Parathyroid adenoma (tissue), 2 donors: ENCODE measurements around the gene ADSS1.
"Not testable (repeated sequence)": the region's sequence is repeated elsewhere in the genome, so short reads cannot be mapped to it uniquely, and the experiment has no call there.

Experiments used
- H2AFZ ChIP-seq: fragments of 300-600 bp; sonication (generic); one replicate; pipeline ENCODE4 v1.7.0; 2017; ENCODE audit warnings: antibody characterized with exemption, mild to moderate bottlenecking
- H3K27ac ChIP-seq: fragments of 300-600 bp; sonication (generic); one replicate; pipeline ENCODE4 v1.7.0; 2017
- H3K27me3 ChIP-seq: fragments of 300-600 bp; sonication (generic); one replicate; pipeline ENCODE4 v1.7.0; 2017; ENCODE audit warnings: low read length; ENCODE audit not compliant: control insufficient read depth, insufficient read depth
- H3K36me3 ChIP-seq: fragments of 300-600 bp; sonication (generic); one replicate; pipeline ENCODE4 v1.7.0; 2017; ENCODE audit warnings: low read length; ENCODE audit not compliant: control insufficient read depth, insufficient read depth
- H3K4me1 ChIP-seq: fragments of 300-600 bp; sonication (generic); one replicate; pipeline ENCODE4 v1.7.0; 2017; ENCODE audit warnings: control low read depth
- H3K4me2 ChIP-seq: fragments of 300-600 bp; sonication (generic); one replicate; pipeline ENCODE4 v1.7.0; 2017; ENCODE audit warnings: low read length
- H3K4me3 ChIP-seq: fragments of 300-600 bp; sonication (generic); one replicate; pipeline ENCODE4 v1.7.0; 2017; ENCODE audit warnings: low read depth, low read length
- H3K79me2 ChIP-seq: fragments of 300-600 bp; sonication (generic); one replicate; pipeline ENCODE4 v1.7.0; 2017; ENCODE audit warnings: control low read depth
- H3K9ac ChIP-seq: fragments of 300-600 bp; sonication (generic); one replicate; pipeline ENCODE4 v1.7.0; 2017; ENCODE audit warnings: mild to moderate bottlenecking
- H3K9me3 ChIP-seq: fragments of 300-600 bp; sonication (generic); one replicate; pipeline ENCODE4 v1.7.0; 2017; ENCODE audit warnings: low read length; ENCODE audit not compliant: control insufficient read depth
- TF ChIP-seq, protein P1 (sequence below): fragments of 300-600 bp; sonication (generic); IDR thresholded peaks from one replicate; pipeline ENCODE4 v1.7.0; 2017; ENCODE audit warnings: antibody characterized with exemption, mild to moderate bottlenecking
- donor health status: primary hyperparathyroidism.

ADSS1 gene

DNA sequence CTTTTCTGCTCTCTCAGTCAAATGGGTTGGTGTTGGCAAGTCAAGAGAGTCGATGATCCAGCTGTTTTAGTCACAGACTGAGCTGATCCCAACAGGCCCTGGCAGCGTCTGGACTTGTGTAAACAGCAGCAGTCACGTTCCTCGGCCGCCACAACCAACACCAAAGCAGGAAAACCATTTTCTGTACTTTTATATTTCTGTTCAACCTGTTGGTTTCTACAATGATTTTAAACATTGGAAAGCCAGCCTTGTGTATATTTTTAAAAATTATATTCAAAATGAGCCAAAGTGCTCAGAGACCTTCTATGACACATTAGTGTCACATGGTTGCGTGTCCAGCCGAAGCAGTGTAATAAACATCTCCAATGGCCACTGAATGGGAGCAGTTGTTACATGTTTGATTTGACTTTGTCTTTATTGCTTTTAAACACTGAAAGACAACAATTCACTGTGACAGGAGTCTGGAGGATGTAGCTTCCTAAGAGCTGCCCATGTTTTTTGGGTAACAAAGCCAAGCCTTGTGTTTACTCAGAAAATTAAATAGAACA lies 23.0 kb downstream of the ADSS1 start:
- no peaks in the 10 kb centered on the region for H3K9me3 ChIP-seq
- H3K4me3 ChIP-seq = no peak overlapping the region
- no peaks in the 10 kb centered on the region for H3K36me3 ChIP-seq
- H3K79me2 ChIP-seq = no peaks in the 10 kb centered on the region
- no peaks in the 10 kb centered on the region for H3K4me1 ChIP-seq
- H2AFZ ChIP-seq = no peak overlapping the region
- H3K27ac ChIP-seq = no peak overlapping the region
- TF ChIP-seq, protein P1, sequence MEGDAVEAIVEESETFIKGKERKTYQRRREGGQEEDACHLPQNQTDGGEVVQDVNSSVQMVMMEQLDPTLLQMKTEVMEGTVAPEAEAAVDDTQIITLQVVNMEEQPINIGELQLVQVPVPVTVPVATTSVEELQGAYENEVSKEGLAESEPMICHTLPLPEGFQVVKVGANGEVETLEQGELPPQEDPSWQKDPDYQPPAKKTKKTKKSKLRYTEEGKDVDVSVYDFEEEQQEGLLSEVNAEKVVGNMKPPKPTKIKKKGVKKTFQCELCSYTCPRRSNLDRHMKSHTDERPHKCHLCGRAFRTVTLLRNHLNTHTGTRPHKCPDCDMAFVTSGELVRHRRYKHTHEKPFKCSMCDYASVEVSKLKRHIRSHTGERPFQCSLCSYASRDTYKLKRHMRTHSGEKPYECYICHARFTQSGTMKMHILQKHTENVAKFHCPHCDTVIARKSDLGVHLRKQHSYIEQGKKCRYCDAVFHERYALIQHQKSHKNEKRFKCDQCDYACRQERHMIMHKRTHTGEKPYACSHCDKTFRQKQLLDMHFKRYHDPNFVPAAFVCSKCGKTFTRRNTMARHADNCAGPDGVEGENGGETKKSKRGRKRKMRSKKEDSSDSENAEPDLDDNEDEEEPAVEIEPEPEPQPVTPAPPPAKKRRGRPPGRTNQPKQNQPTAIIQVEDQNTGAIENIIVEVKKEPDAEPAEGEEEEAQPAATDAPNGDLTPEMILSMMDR = no peak
- H3K27me3 ChIP-seq = no peaks in the 10 kb centered on the region
- no peak overlapping the region for H3K9ac ChIP-seq
- no peak overlapping the region for H3K4me2 ChIP-seq

DNA sequence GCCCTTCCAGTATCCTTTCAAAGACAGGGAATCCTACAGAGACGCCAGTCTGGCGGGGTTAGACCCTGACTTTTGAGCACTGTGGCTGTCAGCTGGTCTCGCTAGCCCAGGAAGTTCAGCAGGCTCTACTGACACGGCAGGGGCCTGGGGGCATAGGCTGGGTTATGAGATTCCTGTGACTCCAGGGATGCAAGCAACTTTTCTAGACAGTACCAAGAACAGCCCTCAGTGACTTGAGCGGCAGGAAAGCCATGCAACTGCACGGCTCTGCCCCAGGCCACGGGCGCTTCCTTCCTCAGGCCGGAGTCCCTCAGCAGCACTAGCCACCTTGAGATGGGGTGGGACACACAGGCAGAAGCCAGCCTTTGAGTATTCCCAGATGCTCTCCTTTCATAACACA lies 23.8 kb downstream of the ADSS1 start:
- Histone ChIP-seq H3K9me3 (no peaks in the 10 kb centered on the region), H3K79me2 (no peaks in the 10 kb centered on the region), H3K36me3 (no peaks in the 10 kb centered on the region), H3K27me3 (no peaks in the 10 kb centered on the region), H3K4me3 (no peak overlapping the region), H3K27ac (no peak overlapping the region), H3K9ac (no peak overlapping the region), H3K4me1 (no peaks in the 10 kb centered on the region), H3K4me2 (no peak overlapping the region), H2AFZ (no peak overlapping the region)
- TF ChIP-seq, protein P1 = no peak

DNA sequence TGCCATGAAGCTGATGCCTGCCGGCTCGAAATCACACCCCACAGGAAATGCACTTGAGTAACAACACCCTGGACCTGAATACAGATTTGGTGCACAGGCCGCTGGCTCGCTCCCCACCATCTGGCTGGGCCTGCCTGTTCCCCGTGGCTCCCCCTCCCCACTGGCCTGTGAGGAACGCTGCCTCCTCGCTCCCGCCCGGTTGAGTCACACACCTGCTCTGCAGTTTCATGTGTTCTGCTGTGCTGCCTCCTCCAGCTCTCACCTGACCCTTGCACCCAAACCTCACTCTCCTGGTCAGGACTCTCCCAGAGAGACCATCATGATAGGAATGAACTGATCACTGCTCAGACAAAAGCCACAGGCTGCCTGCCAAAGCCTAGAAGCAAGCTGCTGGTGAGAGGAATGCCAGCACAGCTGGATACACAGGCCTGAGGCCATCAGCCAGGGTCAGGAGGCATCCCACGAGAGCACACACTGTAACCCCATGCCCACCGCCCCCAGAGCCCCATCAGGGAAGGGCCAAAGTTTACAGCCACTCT lies 25.2 kb downstream of the ADSS1 start:
- H3K9ac ChIP-seq = no peak overlapping the region
- no peak overlapping the region for H2AFZ ChIP-seq
- H3K4me3 ChIP-seq = no peak overlapping the region
- H3K27ac ChIP-seq = no peak overlapping the region
- TF ChIP-seq, protein P1 = no peak
- no peaks in the 10 kb centered on the region for H3K36me3 ChIP-seq
- H3K4me2 ChIP-seq = no peak overlapping the region
- H3K27me3 ChIP-seq = no peaks in the 10 kb centered on the region
- no peaks in the 10 kb centered on the region for H3K9me3 ChIP-seq
- H3K79me2 ChIP-seq = no peaks in the 10 kb centered on the region
- peaks cover 5% of the 10 kb centered on the region for H3K4me1 ChIP-seq

DNA sequence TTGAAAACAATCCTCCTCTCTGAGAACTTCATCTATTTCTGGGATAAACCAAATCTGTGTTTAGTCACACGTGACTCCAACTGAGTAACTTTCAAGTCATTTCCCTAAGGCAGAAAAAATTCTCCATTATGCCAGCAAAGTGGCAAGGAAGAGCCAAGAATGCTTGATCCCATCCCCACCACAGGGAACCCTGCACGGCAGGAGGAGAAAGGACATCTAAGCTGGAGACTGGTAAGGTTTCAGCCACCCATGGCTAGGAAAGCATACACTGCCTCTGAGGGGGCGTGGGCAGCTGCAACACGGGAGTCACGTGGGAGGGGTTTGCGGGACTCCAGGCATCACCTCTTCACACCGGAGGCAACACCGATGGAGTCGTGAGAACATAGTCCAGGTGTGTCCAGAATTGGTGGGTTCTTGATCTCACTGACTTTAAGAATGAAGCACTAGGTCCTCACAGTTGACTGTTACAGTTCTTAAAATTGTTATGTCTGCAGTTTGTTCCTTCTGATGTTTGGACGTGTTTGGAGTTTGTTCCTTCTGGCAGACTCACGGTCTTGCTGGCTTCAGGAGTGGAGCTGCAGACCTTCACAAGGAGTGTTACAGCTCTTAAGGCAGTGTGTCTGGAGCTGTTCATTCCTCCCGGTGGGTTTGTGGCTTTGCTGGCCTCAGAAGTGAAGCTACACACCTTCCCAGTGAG lies 26.2 kb downstream of the ADSS1 start:
- Histone ChIP-seq H3K36me3 (no peaks in the 10 kb centered on the region), H2AFZ (no peak overlapping the region), H3K4me2 (no peak overlapping the region), H3K9ac (no peak overlapping the region), H3K27ac (no peak overlapping the region), H3K27me3 (no peaks in the 10 kb centered on the region), H3K79me2 (peaks cover 3% of the 10 kb centered on the region), H3K4me1 (peaks cover 11% of the 10 kb centered on the region), H3K9me3 (no peaks in the 10 kb centered on the region), H3K4me3 (no peak overlapping the region)
- TF ChIP-seq, protein P1 = no peak

DNA sequence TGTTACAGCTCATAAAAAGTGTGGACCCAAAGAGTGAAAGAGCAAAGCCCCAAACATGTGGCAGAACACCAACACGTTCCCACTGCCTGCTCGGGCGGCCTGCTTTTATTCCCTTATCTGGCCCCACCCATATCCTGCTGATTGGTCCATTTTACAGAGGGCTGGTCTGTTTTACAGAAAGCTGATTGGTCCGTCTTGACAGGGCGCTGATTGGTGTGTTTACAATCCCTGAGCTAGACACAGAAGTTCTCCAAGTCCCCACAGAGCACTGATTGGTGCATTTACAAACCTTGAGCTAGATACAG lies 26.7 kb downstream of the ADSS1 start:
- not testable (repeated sequence) for H3K4me2 ChIP-seq, H3K36me3 ChIP-seq, H3K27me3 ChIP-seq, H3K79me2 ChIP-seq, H3K9ac ChIP-seq, H3K9me3 ChIP-seq, H3K27ac ChIP-seq, H3K4me3 ChIP-seq, H2AFZ ChIP-seq
- peaks cover 11% of the 10 kb centered on the region for H3K4me1 ChIP-seq
